ENCODE measurements around the gene NMNAT2.
"Not testable (repeated sequence)": the region's sequence is repeated elsewhere in the genome, so short reads cannot be mapped to it uniquely, and the experiment has no call there.

Gene NMNAT2
- 0 reads per million in 2 experiments for total RNA-seq

DNA sequence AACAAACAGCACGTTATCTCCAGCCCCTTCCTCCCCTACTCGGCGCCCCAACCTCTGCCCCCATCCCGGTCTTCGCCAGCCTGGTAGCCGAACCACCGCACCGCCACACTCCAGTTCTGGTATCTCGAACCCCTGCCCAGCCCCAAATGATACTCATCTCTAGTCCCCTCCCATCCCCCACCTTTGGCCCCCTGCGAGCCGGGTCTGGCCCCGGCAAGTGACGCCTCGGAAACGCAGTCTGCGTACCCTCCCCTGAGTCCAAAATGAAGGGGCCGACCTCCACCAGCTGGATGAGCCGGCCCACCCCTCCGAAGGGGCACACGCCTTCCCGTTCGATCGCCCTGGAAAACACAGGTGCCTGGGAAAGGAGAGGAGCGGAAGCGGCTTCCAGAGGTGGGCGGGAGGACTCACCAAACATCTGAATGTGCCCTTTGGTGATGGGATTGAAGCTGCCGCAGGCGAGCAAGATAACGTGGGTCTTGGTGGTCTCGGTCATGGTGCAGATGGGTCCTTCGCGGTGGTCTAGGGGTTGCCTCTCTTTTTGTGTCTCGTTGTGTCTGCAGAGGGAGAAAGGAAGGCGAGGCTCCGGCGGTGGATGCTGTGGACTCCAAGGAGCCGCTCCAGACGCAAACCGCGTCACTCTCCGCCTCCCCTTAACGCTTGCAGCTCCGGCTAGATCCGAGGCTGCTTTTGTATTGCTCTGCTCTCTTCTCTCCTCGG, at the start of gene NMNAT2:
NMNAT2 (minus strand) TSS at position 609 of the 720 bp plus-strand sequence; CDS start at position 496, 113 bp downstream.
- no peak for DNase-seq (ENCODE audit: low read depth)

DNA sequence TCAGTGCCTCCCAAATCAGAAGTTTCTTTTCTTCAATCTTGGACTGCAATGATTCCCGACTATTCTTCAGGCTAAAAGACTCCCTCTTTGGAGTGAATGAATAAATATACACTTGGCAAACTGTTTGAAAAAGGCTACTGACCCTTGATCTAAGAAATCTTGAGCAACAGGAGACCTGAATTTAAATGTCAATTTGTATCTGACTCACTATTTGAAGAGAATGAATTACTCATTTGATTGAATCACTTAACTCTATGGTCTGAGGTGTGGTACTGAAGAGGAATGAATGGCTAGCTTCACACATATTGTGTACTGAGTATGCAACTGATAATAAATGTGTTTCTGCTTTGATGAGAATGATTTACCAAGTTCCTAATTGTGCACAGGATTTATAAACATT, 49.5 kb upstream of the NMNAT2 start:
- no peak for DNase-seq (ENCODE audit: low read depth)

DNA sequence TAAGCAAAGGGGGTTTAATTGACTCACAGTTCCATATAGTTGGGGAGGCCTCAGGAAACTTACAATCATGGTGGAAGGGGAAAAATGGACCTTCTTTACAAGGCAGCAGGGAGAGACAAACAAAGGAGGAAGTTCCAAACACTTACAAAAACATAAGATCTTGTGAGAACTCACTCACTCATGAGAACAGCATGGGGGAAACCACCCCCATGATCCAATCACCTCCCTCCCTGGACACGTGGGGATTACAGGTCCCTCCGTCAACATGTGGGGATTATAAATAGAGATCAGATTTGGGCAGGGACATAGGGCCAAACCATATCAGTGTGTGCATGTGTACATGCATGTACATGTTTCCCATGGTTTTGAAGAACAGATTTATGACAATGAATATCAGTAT, 48.6 kb upstream of the NMNAT2 start:
- no peak for DNase-seq (ENCODE audit: low read depth)

DNA sequence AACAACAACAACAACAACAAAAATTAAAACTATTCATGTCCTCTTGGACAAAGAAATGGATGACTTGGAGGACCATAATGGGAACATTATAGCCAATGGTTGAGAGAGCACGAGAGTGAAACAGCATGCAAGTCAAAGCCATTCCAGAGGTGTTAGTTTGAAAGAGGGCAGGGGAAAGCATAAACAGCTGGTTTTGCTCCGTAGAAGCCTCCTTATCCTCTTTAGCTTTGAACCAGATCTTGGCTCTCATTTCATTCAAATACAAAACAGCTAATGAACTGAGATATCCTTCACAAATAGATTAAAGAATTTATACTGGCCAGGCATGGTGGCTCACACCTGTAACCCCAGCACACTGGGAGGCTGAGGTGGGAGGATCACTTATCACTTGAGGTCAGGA, 45.4 kb upstream of the NMNAT2 start:
- no peak for DNase-seq (ENCODE audit: low read depth)

DNA sequence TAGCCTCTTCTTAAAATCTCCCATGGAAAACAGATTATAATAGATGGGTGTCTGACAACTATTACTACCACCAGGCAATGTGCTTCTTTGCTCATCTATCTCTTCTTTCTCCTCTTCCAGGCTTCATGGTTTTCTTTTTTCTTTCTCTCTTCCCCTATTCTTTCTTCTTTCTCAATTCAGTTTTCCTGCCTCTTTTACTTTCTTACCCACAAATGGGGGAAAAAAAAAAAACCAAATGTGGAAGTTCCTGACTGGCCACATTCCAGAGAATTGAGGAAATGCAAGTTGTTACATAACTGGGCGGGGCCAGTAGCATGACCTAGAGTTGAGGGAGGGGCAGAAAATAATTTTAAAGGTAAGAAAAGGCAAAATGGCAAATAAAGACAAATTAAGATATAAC, 43.2 kb upstream of the NMNAT2 start:
- DNase-seq (ENCODE audit: low read depth): no peak

DNA sequence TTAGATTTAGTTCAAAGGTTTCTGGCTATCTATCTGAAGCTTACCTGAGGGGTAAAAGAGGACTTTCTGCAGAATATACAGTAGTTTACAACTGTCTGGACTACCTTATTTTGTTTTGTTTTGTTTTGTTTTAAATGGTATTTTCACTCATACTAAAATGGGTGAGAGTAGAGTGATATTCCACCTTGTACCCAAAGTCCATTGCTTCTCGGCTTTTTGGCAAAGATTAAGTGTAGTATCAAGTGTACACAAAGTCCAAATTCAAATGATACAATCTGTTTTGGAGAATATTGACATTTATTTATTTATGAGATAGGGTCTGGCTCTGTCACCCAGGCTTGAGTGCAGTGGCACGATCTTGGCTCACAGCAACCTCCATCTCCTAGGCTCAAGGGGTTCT, 42.4 kb upstream of the NMNAT2 start:
- no peak for DNase-seq (ENCODE audit: low read depth)

DNA sequence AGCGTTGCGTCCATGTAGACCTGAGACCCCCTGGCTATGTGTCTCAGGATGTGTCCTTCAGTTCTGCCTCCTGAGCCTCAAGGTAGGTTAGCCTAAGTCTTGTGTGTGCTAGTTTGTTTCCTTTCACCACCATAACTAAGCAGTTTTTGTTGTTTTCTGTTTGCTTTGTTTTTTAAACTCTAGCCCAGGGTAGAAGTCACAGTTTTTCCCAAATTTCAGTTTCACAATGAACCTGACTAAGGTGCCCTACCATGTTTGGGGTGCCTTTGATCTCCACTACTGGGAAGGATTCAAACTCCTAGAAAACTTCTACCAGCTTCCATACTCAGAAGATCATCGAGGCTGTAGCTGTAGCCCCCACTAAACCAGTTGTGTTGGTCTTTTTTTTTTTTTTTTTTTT, 39.3 kb upstream of the NMNAT2 start:
- DNase-seq (ENCODE audit: low read depth): no peak

DNA sequence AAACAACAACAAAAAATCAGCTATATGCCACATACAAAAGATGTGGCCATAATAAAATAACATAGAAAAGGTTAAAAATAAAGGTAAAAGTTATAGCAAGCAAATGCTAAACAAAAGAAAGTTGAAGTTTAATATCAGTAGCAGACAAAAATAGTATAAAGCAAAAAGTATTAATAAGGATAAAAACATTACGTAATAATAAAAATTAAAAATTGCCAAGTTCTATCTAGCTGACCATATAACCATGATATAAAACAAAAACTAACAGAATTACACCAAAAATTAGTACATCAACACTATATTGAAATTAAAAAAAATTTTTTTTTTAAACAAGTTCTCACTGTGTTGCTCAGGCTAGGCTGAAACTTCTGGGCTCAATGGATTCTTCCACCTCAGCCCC, 38.6 kb upstream of the NMNAT2 start:
- no peak for DNase-seq (ENCODE audit: low read depth)

DNA sequence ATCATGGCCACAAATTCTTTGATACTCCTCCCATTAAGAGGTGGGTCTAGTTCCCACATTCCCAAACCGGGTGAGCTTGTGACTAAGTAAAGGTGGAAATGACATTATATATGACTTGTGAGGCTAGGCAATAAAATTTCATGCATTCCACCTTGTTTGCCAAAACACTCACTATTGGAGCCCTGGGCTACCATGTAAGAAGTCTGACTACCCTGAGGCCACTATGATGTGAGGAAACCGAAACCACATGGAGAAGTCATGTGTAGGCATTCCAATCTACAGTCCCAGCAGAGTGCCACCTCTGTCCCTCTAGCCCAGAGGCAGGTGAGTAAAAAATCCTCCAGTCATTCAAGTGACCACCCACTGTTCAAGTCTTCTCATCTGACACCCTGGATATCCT, 36.2 kb upstream of the NMNAT2 start:
- DNase-seq (ENCODE audit: low read depth): no peak

DNA sequence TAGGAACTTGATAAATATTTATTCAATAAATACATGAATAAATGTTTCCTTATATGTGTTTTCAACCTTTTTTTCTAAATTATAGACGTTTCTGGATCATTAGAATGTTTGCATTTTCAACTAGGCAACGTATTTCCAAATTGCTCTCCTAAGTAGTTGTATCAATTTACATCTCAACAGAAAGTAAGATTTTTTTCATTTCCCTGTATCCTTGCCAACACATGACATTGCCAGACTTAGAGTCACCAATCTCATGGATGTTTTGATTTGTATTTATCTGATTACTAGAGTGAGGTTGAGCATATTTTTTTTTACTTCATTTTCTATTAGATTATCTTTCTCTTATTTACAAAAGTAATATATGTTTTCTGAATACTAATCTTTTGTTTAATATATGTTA, 31.9 kb upstream of the NMNAT2 start:
- DNase-seq (ENCODE audit: low read depth): no peak

DNA sequence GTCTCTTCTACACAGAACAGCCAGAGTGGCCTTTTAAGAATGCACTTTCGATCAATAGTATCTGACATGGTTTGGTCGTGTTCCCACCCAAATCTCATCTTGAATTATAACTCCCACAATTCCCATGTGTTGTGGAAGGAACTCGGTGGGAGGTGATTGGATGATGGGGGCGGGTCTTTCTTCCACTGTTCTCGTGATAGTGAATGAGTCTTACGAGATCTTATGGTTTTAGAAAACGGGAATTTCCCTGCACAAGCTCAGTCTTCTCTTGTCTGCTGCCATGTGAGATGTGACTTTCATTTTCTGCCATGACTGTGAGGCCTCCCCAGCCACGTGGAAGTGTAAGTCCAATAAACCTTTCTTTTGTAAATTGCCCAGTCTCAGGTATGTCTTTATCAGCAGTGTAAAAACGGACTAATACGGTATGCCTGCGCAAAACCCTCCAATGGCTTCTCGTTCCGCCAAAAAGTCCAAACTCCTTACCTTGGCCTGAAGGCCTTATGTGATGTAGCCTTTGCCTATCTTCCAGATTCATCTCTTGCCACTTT, 31.1 kb upstream of the NMNAT2 start:
- DNase-seq (ENCODE audit: low read depth): no peak

DNA sequence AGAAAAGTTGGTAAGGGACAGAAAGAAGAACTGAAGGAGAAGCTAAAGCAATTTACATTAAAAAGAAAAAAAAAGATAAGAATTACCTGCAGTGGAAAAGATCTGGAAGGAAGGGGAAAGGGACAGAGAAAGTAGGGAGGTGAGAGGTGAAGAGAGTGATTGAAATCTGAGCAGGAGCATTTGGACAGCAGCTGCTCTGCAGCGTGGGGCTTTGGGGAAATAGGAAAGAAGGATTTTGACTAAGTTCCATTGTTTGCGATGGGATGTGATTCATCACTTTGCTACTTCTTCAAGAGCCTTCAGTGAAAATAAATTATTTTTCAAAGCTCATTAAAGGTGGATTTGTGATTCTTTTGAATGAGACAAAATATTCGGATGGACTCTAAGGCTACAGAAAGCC, 26.1 kb upstream of the NMNAT2 start:
- DNase-seq (ENCODE audit: low read depth): no peak

DNA sequence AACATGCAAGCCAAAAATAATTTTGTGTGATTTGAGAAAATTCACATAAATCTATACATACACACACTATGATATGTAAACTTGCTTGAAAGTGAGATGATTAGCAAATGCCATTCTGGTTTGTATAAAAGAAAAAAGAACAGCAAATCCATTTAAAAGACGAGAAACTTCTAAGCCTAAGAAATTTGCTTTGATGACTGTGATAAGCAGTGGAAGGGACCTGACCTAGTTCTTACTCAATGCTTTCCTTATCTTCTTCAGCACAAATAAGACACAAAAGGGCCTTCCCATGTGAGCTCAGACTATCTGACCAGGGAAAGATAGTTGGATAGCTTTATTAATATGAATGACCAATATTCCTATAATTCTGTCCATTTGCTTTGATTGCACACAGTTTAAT, 25.3 kb upstream of the NMNAT2 start:
- no peak for DNase-seq (ENCODE audit: low read depth)

DNA sequence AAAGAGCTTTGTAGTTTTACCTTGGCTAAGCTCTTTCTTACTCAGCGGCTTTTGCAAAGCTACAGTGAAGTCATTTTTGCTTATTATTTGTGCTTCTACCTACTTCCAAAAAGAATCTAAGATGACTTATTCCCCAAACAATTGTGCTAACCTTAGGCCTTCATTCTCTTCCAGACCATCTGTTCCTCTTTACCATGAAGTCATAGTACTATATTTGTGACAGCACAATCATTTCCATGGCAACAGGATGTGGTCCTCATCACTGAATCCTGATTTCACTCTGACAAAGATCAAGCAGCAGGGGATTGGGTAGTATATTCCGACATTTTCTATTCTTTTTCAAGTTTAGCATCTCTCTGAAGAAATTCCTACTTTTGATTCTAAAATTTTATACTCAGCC, 24.8 kb upstream of the NMNAT2 start:
- DNase-seq (ENCODE audit: low read depth): no peak

DNA sequence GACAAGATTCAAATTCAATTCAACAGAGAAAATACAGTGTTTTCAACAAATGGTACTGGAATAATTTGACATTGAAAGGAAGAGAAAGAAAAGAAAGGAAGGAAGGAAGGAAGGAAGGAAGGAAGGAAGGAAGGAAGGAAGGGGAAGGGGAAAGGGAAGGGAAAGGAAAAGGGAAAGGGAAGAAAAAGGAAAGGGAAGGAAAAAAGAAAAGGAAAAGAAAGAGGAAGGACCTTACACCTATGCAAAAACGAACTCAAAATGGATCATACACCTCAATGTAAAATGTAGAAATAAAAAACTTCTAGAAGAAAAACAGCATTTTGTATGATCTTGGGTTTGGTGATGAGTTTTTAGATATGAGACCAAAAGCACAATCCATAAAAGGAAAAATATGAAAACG, 19.9 kb upstream of the NMNAT2 start:
- DNase-seq (ENCODE audit: low read depth): no peak

DNA sequence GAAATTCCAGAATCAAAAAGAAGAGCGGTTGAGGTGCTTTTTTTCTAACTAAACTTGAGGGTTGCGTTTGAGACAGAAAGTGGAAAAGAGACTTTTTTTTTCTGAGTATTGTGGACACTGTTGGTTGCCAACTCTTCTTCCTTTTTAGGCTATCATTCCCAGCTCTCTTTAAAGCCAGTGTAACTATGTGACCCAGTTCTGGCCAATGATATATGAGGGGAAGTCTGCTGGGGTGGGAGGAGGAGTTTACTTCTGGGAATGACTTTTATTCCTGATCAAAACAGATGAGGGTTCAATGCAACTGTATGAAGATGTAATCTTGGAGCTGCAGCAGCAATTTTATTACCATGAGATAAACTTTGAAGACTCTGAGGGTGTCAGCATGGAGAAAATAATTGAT, 17.3 kb upstream of the NMNAT2 start:
- no peak for DNase-seq (ENCODE audit: low read depth)

DNA sequence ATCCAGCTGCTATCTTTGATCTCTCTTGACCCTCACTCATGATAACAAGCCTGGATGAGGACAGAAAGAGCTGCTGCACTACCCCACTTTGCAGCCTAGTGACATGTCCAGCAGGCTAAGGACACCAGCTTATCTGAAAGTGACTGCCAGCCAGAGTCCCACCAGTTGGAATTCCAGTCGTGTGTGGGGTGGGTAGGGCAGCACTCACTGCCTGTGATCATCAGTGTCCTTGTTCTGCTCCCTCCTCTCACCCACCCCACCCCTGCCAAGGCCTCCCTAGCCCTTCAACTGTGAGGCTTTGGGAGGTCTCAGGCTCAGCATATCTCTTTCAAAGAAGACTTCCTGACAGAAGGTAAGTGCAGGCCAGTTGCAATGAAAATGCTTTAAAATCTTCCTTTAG, 15.5 kb upstream of the NMNAT2 start:
- no peak for DNase-seq (ENCODE audit: low read depth)

DNA sequence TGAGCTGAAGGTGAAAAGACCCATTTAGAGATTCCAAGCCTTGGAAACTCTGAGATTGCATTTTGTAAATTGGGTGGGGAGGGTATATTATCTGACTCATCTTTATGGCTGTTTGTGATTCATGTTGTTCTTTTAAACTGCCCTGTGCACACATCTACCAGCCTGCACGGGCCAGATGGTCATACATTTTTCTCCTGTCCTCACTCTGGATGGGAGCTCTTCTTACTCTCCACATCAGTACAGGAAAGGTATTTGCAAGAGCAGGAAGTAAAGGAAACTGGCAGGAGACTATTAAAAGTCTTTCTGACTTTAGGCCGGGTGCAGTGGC, 14.3 kb upstream of the NMNAT2 start:
- no peak for DNase-seq (ENCODE audit: low read depth)

DNA sequence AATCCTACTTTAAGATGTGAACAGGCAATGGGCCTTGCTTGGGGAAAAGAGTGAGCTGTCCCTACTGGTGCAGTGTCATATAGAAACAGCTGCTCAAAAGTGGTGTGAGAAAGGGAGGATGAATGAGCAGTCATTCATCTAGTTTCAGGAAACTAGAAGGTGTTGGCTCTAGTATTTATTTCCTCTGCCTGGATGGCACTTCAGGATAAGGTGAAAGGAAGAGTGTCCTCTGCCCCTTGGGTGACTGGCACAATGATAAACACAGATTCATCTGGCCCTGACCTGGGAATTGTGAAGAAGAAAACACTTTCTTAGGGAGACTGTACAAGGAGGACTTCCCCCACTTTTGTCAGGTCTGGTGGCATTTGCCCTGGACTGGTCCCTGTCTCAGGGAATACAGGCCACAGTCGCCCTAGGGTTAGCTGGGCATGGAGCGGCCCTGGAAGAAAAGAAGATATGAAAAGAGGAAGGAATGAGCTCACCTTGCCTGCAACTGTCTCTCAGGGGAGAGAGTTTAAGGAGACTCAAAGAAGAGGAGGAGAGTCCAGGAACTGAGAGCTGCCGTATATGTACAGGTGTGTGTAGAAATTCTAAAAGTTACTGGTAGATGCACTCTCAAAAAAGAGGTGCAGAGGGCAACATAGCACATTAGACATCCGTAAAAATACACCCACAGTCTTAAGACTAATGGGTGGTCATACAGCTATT, 13.8 kb upstream of the NMNAT2 start:
- no peak for DNase-seq (ENCODE audit: low read depth)

DNA sequence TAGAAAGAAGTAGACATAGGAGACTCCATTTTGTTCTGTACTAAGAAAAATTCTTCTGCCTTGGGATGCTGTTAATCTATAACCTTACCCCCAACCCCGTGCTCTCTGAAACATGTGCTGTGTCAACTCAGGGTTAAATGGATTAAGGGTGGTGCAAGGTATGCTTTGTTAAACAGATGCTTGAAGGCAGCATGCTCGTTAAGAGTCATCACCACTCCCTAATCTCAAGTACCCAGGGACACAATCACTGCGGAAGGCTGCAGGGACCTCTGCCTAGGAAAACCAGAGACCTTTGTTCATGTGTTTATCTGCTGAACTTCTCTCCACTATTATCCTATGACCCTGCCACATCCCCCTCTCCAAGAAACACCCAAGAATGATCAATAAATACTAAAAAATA, 9.4 kb upstream of the NMNAT2 start:
- DNase-seq (ENCODE audit: low read depth): not testable (repeated sequence)

DNA sequence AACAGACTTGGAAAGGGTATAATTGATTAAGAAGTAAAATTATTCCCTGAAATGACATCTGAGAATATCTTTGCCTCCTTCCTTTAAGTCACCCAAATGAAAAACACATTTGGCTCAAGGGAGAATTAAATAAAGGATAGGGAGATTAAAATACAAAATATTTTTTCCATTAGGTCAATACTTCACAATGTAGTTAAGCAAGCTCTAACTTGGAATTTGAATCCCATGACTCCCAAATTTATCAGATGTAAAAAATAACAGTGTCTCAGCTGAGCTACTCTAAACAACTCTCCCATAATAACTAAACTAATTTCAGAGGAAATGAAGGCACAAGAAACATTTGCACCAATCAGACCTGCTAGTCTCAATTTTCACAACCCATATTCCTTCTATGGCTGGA, 6.5 kb upstream of the NMNAT2 start:
- DNase-seq (ENCODE audit: low read depth): no peak

DNA sequence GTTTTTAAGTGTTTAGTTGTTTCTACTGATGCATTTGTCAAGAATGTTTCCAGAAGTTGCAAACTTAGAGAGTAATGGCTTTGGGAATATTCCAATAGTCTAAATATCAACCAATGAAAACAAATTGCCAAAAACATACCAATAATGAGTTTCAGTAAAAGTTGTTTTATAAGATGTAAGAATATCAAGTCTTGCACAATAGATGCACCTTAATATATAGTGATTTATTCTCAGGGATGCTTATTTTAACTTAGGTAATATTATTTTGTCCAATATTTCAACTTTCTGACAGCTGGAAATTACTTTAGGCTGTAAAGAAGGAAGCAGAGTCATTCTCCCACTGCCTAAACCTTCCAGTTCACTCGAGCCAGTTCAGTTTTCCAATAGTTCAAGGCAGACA, 5.4 kb upstream of the NMNAT2 start:
- no peak for DNase-seq (ENCODE audit: low read depth)

DNA sequence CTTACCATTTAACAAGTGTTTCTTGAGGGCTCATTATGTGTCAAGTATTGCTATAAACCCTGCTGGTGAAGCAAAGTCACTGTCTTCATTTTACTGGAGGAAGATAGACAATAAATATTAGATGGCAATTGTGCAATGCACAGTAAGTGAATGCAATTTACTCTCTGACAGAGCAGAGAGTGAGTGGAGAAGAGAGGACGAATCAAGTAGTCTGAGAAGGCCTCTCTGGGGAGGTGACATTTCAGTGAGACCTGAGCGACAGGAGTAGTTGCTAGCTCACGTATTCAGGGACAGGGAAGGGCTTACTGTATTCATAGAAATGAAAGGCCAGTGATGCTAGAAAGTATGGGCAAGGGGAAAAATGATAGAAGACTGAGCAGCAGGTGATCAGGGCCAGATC, 1.2 kb upstream of the NMNAT2 start:
- no peak for DNase-seq (ENCODE audit: low read depth)

DNA sequence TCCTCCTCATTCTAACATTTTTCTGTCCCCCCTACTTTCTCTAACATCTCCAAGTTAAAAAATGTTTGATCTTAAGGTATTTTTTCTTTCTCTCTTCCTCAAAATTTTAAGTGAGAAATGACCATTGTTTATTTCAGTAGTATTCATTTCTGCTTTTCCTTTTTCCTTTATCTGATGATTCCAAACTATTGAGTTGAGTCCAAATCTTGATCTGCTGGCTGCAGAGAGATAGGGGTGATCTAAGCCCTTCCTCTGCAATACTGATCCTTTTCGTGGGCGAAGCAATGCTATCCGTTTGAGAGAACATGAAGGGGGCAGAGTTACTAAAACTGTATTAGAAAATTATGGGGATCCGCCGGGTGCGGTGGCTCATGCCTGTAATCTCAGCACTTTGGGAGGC, 516 bp upstream of the NMNAT2 start:
- DNase-seq (ENCODE audit: low read depth): no peak

Measured in T follicular helper cell (primary cell).